G401 (cell line): ENCODE results near the gene TDP1. TPM values are rescaled to one million over a fixed set of nuclear protein-coding genes. Genes with fewer than 3 reads are reported as not detected.
"Not testable (repeated sequence)": the region's sequence is repeated elsewhere in the genome, so short reads cannot be mapped to it uniquely, and the experiment has no call there.

ENCODE experiments used
- DNase-seq: peaks from one replicate; pipeline ENCODE4 v3.0.0-alpha.2; 2015; ENCODE audit warnings: low spot score
- in situ Hi-C: cut with HindIII; loops from 2 replicates; pipeline ENCODE4 v1.10.0; 2016; ENCODE audit warnings: low sequenced_read_pairs, mixed read lengths
- total RNA-seq: library from RNA; depleted of rRNA; stranded (reverse); fragments of >200 nt; shearing (Covaris generic); gene quantifications from 2 replicates; pipeline ENCODE4 v1.2.3, GENCODE V29; 2014; rRNA removed

Gene TDP1
- total RNA-seq, 1 experiment from 2014 or later: 62.4 TPM

DNA sequence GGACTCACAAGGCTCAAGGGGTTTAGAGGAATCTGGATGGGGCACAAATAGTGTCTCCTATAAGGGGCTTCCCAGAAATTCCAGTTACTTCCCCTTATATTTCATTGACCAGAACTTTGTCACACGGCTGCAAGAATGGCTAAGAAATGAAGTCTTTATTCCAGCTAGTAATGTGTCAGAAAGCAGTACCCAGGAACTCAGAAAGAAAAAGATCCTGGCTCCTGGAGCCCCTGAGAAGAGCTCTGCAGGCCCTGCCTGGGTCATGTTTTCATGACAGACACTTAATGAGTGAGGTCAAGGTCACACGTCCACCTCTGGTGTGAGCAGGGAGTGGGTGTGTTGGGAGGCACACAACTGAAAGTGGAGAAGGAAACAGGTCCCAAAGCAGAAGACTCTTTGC is 123.8 kb downstream of the TDP1 start:
- in situ Hi-C loops: no loop called here
- no peak for DNase-seq

- in situ Hi-C loops: no loop called here
- no peak for DNase-seq
Measured at GRCh38 chr14:90087433-90087832, 131.7 kb downstream of the TDP1 start.

GRCh38 chr14:90088176-90088575 is 132.4 kb downstream of the TDP1 start:
- in situ Hi-C loops: no loop called here

DNA sequence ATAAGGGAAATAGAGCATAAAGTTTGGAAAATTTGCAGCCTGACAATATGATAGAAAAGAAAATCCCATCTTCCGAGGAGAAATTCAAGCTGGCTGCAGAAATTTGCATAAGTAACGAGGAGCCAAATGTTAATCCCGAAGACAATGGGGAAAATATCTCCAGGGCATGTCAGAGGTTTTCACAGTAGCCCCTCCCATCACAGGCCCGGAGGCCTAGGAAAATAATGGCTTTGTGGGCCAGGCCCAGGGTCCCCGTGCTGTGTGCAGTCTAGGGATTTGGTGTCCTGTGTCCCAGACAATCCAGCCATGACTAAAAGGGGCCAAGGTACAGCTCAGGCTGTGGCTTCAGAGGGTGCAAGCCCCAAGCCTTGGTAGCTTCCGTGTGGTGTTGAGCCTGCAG is 133.8 kb downstream of the TDP1 start:
- DNase-seq, in situ Hi-C loops: not testable (repeated sequence)

More at GRCh38 chr14:90088176-90088575, 132.4 kb downstream of the TDP1 start:
- no peak for DNase-seq

- peak; percentile 5 for DNase-seq
- in situ Hi-C loops: no loop called here
Measured at GRCh38 chr14:90091393-90091792, 135.7 kb downstream of the TDP1 start.

DNA sequence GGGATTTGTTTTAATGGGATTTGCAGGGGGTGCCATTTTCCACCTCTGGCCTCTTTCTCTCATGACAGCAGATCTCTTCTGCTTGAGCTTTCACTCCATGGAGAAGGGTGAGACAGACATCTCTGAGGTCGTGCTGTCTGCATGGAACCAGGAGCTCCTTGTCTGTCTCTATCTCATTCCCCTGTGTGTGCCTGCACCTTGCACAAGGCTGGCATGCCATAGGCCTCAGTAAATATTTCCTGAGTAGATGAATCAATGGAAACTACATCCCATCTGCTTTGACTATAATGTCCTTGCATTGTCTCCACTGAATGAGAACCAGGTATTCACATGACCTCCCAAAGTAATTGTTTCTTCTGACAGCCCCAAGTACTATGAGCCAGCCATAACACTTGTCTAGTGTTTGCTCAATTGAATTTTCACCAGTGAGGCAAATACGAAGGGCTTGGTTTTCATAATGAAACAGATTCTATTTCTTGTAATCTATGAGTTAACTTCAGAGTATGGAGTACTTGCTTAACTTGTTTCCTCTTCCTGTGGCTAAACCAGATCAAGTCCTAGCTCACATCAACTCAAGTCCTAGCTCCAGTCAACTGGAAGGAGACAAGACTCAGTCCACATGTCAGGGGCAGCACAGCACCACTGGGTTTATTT is 138.3 kb downstream of the TDP1 start:
- DNase-seq: no peak
- in situ Hi-C loops: no loop called here

Other genes with a start within 250 kb of the TDP1 start
- 5.6 and 17.6 TPM in 2 replicates for gene EFCAB11, start 1.2 kb upstream of the TDP1 start, total RNA-seq
- not detected in 2 replicates for gene KCNK13, start 106.1 kb downstream of the TDP1 start, total RNA-seq